PC-9 (cell line): ENCODE data around the gene JOSD2.

Experiments used
- EZH2 ChIP-seq: fragments of 200-600 bp; sonication (generic); IDR thresholded peaks from 2 replicates; pipeline ENCODE4 v1.8.0; 2017; ENCODE audit warnings: antibody characterized with exemption, low read depth
- TF ChIP-seq, protein P1 (sequence below): fragments of 200-600 bp; sonication (generic); conservative IDR thresholded peaks from 2 replicates; pipeline ENCODE4 v1.6.1; 2017; ENCODE audit warnings: mixed run types, antibody characterized with exemption, mild to moderate bottlenecking, moderate library complexity

DNA sequence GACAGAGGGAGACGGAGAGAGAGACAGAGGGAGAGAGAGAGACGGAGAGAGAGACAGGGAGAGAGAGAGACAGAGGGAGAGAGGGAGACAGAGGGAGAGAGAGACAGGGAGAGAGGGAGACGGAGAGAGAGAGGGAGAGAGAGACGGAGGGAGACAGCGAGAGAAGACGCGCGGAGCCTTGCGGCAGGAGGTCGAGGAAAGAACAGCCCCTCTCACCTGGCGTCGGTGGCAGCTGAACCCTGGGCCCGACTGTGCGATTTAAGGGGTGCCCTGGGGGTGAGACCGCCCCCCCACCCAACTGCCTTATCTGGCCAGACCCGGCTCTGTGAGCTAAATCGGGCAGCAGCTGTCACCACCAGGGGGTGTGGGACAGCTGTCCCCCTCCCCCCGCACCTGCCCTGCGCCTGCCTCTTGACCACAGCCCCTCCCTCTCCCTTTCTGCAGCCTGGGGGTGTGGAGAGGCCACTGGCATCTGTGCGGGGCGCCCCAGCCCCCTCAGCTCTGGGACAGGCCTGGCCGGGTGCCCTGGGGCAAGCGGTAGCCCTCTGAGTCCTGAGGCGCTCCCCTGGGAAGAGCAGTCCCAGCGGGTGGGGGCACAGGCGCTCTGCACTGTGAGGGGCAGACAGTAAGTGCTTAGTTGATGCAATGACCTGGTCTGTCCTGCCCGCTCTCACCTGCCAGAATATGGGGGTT is 10.8 kb downstream of the JOSD2 start:
- TF ChIP-seq, protein P1, sequence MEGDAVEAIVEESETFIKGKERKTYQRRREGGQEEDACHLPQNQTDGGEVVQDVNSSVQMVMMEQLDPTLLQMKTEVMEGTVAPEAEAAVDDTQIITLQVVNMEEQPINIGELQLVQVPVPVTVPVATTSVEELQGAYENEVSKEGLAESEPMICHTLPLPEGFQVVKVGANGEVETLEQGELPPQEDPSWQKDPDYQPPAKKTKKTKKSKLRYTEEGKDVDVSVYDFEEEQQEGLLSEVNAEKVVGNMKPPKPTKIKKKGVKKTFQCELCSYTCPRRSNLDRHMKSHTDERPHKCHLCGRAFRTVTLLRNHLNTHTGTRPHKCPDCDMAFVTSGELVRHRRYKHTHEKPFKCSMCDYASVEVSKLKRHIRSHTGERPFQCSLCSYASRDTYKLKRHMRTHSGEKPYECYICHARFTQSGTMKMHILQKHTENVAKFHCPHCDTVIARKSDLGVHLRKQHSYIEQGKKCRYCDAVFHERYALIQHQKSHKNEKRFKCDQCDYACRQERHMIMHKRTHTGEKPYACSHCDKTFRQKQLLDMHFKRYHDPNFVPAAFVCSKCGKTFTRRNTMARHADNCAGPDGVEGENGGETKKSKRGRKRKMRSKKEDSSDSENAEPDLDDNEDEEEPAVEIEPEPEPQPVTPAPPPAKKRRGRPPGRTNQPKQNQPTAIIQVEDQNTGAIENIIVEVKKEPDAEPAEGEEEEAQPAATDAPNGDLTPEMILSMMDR = no peak; the same call in 1 of the 2 replicates
- TF ChIP-seq EZH2 = no peak
